ENCODE results near the gene ANKRD36C. TPM values are rescaled to one million over a fixed set of nuclear protein-coding genes. Genes with fewer than 3 reads are reported as not detected.
"Not testable (repeated sequence)": the region's sequence is repeated elsewhere in the genome, so short reads cannot be mapped to it uniquely, and the experiment has no call there.

The ANKRD36C gene
- polyA plus RNA-seq, 3 donors, result 0.95 to 1.1 (median 1.1) TPM

- Mint-ChIP-seq H3K36me3 (peaks cover 13 to 25% of the 10 kb centered on the region in 2 donors), H3K9me3 (peaks cover 2 to 20% (median 9%) of the 10 kb centered on the region in 7 donors)
- H3K4me1 Mint-ChIP-seq; H3K9ac ChIP-seq (ENCODE audit: insufficient read depth, low read length, poor library complexity, severe bottlenecking); H3K9me3 ChIP-seq (replicated peaks in 1 of 2; ENCODE audit: control insufficient read depth in 1 of 2, insufficient read depth in 1 of 2, low read length in 2 of 2); H3K27me3 Mint-ChIP-seq (ENCODE audit: low read depth in 3 of 3); H3K4me2 ChIP-seq (replicated peaks; ENCODE audit: extremely low read depth, low read length, poor library complexity, severe bottlenecking); H4K20me1 ChIP-seq (ENCODE audit: insufficient read depth, low read length); H3K27ac Mint-ChIP-seq; intact Hi-C loops (cut with micrococcal nuclease); H3K4me3 ChIP-seq (replicated peaks in 1 of 3; ENCODE audit: low read depth in 2 of 3, low read length in 3 of 3); H2AFZ ChIP-seq (ENCODE audit: insufficient read depth, low read depth, low read length, poor library complexity, severe bottlenecking); DNase-seq; H3K36me3 ChIP-seq (replicated peaks in 1 of 2; ENCODE audit: control insufficient read depth in 1 of 2, insufficient read depth in 2 of 2, low read length in 2 of 2); H3K27me3 ChIP-seq (ENCODE audit: control insufficient read depth in 2 of 2, insufficient read depth in 2 of 2, low read length in 2 of 2); H3K79me2 ChIP-seq (ENCODE audit: insufficient read depth, low read length); H3K27ac ChIP-seq (ENCODE audit: low read depth in 1 of 2, low read length in 2 of 2); H3K4me3 Mint-ChIP-seq; H3K4me1 ChIP-seq (ENCODE audit: control insufficient read depth in 1 of 2, insufficient read depth in 2 of 2, low read length in 2 of 2): not testable (repeated sequence)
- no CpG with 5 or more reads among the region's 1 CpG for WGBS (ENCODE audit: insufficient coverage)
These were observed 123.7 kb downstream of the ANKRD36C start for GRCh38 chr2:95867929-95868328.

GRCh38 chr2:95867047-95867677, 124.5 kb downstream of the ANKRD36C start:
- H3K27me3 Mint-ChIP-seq (ENCODE audit: low read depth in 3 of 3); H3K27ac Mint-ChIP-seq; DNase-seq; H3K27me3 ChIP-seq (ENCODE audit: control insufficient read depth in 2 of 2, insufficient read depth in 2 of 2, low read length in 2 of 2); H4K20me1 ChIP-seq (ENCODE audit: insufficient read depth, low read length); H3K4me1 ChIP-seq (ENCODE audit: control insufficient read depth in 1 of 2, insufficient read depth in 2 of 2, low read length in 2 of 2); H3K4me1 Mint-ChIP-seq; H3K36me3 ChIP-seq (replicated peaks in 1 of 2; ENCODE audit: control insufficient read depth in 1 of 2, insufficient read depth in 2 of 2, low read length in 2 of 2); intact Hi-C loops (cut with micrococcal nuclease); H3K9me3 ChIP-seq (replicated peaks in 1 of 2; ENCODE audit: control insufficient read depth in 1 of 2, insufficient read depth in 1 of 2, low read length in 2 of 2); H3K79me2 ChIP-seq (ENCODE audit: insufficient read depth, low read length); H2AFZ ChIP-seq (ENCODE audit: insufficient read depth, low read depth, low read length, poor library complexity, severe bottlenecking); H3K27ac ChIP-seq (ENCODE audit: low read depth in 1 of 2, low read length in 2 of 2); H3K4me3 Mint-ChIP-seq; H3K9ac ChIP-seq (ENCODE audit: insufficient read depth, low read length, poor library complexity, severe bottlenecking); H3K4me2 ChIP-seq (replicated peaks; ENCODE audit: extremely low read depth, low read length, poor library complexity, severe bottlenecking); H3K4me3 ChIP-seq (replicated peaks in 1 of 3; ENCODE audit: low read depth in 2 of 3, low read length in 3 of 3): not testable (repeated sequence)
- Mint-ChIP-seq H3K36me3 (peaks cover 13 to 21% of the 10 kb centered on the region in 2 donors), H3K9me3 (peaks cover 2 to 20% (median 9%) of the 10 kb centered on the region in 7 donors)
- no CpG with 5 or more reads among the region's 2 CpGs for WGBS (ENCODE audit: insufficient coverage)

- H3K27me3 Mint-ChIP-seq (ENCODE audit: low read depth in 3 of 3); H3K9me3 ChIP-seq (replicated peaks in 1 of 2; ENCODE audit: control insufficient read depth in 1 of 2, insufficient read depth in 1 of 2, low read length in 2 of 2); H4K20me1 ChIP-seq (ENCODE audit: insufficient read depth, low read length); H3K79me2 ChIP-seq (ENCODE audit: insufficient read depth, low read length); H3K4me3 Mint-ChIP-seq; DNase-seq; intact Hi-C loops (cut with micrococcal nuclease); H3K9me3 Mint-ChIP-seq; H3K4me1 ChIP-seq (ENCODE audit: control insufficient read depth in 1 of 2, insufficient read depth in 2 of 2, low read length in 2 of 2); H3K27ac Mint-ChIP-seq; H3K36me3 ChIP-seq (replicated peaks in 1 of 2; ENCODE audit: control insufficient read depth in 1 of 2, insufficient read depth in 2 of 2, low read length in 2 of 2); H2AFZ ChIP-seq (ENCODE audit: insufficient read depth, low read depth, low read length, poor library complexity, severe bottlenecking); H3K27me3 ChIP-seq (ENCODE audit: control insufficient read depth in 2 of 2, insufficient read depth in 2 of 2, low read length in 2 of 2); H3K4me3 ChIP-seq (replicated peaks in 1 of 3; ENCODE audit: low read depth in 2 of 3, low read length in 3 of 3); H3K9ac ChIP-seq (ENCODE audit: insufficient read depth, low read length, poor library complexity, severe bottlenecking); H3K4me1 Mint-ChIP-seq; H3K4me2 ChIP-seq (replicated peaks; ENCODE audit: extremely low read depth, low read length, poor library complexity, severe bottlenecking); H3K27ac ChIP-seq (ENCODE audit: low read depth in 1 of 2, low read length in 2 of 2): not testable (repeated sequence)
- WGBS (ENCODE audit: insufficient coverage), result no CpG with 5 or more reads among the region's 3 CpGs
- peaks cover 9 to 12% of the 10 kb centered on the region in 2 donors for H3K36me3 Mint-ChIP-seq
These were observed 129.5 kb downstream of the ANKRD36C start for GRCh38 chr2:95862121-95862520.
